RWPE1 (cell line): ENCODE results near the gene NRAP.

ENCODE experiments used
- CTCF ChIA-PET: fragments of 350-600 bp; sonication (Branson Sonifier 250); formaldehyde crosslinking; extraction: SDS; loops from one replicate; lab custom pipeline; 2021; lab: Yijun Ruan, JAX
- POLR2A ChIA-PET: fragments of 400-600 bp; formaldehyde crosslinking; extraction: SDS; loops from one replicate; lab custom pipeline; 2020; ENCODE audit warnings: antibody characterized with exemption; ENCODE audit not compliant: low non-redundant PET; lab: Yijun Ruan, JAX
- DNase-seq: peaks from one replicate; pipeline ENCODE4 v3.0.0; 2012; ENCODE audit warnings: low spot score
- H3K27ac ChIP-seq: fragments of 450-650 bp; 2 replicates; pipeline ENCODE4 v1.5.1; 2017
- TF ChIP-seq, protein P1 (sequence below): fragments of 450-650 bp; conservative IDR thresholded peaks from 2 replicates; pipeline ENCODE4 v1.5.1; 2017; ENCODE audit warnings: low read depth, mild to moderate bottlenecking

Gene NRAP

DNA sequence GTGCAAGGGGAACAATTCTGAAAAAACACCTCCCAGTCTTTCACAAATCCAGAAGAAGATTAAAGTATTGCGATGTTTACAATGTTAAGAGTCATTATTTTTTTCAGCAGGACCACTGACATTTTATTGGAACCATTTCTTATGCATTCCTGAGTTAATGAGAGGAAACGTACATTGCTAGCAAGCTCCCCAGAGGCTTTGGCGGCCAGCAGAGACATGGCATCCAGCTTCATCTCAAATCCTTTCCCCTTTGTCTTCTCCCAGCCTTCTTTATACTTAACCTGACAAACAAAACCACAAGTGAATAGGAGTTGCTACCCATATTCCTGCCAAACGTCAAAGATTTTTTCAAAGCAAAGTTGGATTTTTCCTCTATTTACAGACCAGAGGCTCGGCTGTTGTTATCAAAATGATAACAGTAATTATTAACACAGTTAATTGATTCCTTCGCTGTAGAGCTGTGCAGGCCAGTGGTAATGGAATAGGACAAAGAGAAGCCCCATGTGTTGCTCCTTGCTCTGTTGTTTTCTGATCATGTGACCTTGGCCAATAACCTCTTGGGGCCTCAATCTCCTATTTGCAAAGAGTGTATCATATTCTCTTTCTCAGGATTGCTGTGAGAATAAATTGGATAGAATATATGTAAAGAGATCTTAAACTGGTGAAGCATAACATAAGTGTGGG is 32.0 kb downstream of the NRAP start:
- H3K27ac ChIP-seq = no peak overlapping the region
- TF ChIP-seq, protein P1, sequence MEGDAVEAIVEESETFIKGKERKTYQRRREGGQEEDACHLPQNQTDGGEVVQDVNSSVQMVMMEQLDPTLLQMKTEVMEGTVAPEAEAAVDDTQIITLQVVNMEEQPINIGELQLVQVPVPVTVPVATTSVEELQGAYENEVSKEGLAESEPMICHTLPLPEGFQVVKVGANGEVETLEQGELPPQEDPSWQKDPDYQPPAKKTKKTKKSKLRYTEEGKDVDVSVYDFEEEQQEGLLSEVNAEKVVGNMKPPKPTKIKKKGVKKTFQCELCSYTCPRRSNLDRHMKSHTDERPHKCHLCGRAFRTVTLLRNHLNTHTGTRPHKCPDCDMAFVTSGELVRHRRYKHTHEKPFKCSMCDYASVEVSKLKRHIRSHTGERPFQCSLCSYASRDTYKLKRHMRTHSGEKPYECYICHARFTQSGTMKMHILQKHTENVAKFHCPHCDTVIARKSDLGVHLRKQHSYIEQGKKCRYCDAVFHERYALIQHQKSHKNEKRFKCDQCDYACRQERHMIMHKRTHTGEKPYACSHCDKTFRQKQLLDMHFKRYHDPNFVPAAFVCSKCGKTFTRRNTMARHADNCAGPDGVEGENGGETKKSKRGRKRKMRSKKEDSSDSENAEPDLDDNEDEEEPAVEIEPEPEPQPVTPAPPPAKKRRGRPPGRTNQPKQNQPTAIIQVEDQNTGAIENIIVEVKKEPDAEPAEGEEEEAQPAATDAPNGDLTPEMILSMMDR = no peak
- ChIA-PET POLR2A (no interaction called here), CTCF (interaction anchor here (0.6 kb wide), 1 partner anchor 16 kb away, joined by 3 read pairs; no protein-coding TSS in a partner anchor)
- DNase-seq = no peak

- H3K27ac ChIP-seq = no peak overlapping the region
- POLR2A ChIA-PET = no interaction called here
- no peak for DNase-seq
- CTCF ChIA-PET = interaction anchor here (0.6 kb wide), 1 partner anchor 15 kb away, joined by 3 read pairs; no protein-coding TSS in a partner anchor
- TF ChIP-seq, protein P1 = no peak
Observed at GRCh38 chr10:113630929-113631533, 32.8 kb downstream of the NRAP start.

DNA sequence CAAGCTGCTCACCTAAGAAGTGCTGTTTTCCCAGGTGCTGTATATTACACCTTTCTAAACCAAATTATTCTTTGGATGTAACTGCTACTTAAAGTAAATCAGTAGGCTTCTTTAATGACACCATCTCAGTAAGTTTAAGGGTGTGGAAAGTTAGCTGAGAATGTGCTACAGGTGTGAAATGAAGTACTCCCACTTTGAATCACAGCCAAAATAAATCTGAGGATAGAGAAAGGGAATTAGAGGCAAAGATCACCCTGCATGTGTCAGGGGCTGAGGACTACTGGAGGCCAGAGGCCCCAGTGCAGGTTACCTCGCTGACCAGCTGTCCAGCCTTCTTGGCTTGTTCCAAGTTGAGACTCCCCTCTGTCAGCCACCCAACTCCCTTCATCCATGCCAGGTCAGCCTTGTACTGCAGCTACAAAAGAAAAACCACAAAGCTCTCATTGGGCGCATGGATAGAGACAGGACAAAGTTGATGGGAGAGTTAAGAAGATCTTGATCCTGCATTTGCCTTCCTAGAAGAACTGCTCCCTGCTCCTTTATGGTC is 35.2 kb downstream of the NRAP start:
- POLR2A ChIA-PET = no interaction called here
- TF ChIP-seq, protein P1 = no peak
- H3K27ac ChIP-seq = no peak overlapping the region
- CTCF ChIA-PET = no interaction called here
- no peak for DNase-seq

DNA sequence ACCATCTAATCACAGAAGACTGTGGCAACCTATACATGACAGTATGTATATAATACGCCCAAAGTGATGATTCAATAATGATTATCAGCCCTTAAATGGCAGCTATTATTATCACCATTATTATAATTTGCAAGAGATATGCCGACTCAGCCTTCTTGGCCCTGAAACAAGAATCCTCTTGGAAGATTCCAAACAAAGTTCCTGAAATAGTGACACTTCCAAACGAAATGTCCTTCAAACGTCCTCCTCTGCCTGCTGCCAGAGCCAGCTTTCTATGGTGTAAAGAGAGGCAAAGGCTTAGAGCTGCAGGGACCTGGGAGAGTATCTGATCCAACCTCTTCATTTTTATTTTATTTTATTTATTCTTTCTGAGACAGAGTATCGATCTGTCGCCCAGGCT is 36.0 kb downstream of the NRAP start:
- TF ChIP-seq, protein P1 = no peak
- ChIA-PET CTCF (interaction anchor here (0.7 kb wide), 1 partner anchor 1133 kb away, joined by 3 read pairs; no protein-coding TSS in a partner anchor), POLR2A (no interaction called here)

DNA sequence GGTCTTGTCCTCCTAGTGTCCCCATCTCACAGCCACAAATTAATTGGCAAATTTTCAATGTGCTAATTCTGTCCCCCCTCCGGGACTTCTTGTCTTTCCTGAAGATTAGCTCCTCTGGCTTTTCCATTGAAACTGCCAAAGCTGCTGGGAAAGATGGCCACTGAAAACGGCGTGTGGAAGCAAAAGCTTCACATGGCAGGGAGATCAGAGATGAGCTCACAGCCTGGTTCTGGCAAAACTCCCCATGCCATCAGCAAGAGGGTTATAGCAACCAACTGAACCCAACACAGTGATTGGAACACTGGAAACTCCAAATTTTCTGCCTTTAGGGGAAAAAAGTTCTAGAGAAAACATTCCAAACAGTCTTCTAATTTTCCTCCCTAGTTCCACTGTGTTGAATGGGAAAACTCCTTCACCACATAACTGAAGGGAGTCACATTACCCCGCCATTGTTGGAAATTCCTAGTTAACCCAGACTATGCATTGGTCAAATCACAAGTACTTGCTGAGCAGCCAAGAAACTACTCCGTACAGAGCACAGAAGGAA is 37.0 kb downstream of the NRAP start:
- no peak for DNase-seq

More for the DNA sequence above, 36.0 kb downstream of the NRAP start:
- DNase-seq = no peak
- no peak overlapping the region for H3K27ac ChIP-seq

More for the DNA sequence above, 37.0 kb downstream of the NRAP start:
- POLR2A ChIA-PET = no interaction called here
- H3K27ac ChIP-seq = no peak overlapping the region
- CTCF ChIA-PET = no interaction called here
- TF ChIP-seq, protein P1 = no peak
